ACHN (cell line): ENCODE data around the gene CFLAR.
A peak's percentile ranks its signal among the peaks of the same experiment; 100 is the strongest.

ENCODE experiments used
- DNase-seq: peaks from one replicate; pipeline ENCODE4 v3.0.0-alpha.2; 2015
- in situ Hi-C: cut with HindIII; loops from 2 replicates; pipeline ENCODE4 v1.10.0; 2017; ENCODE audit warnings: low sequenced_read_pairs, low pct_ligation_motif_present, low pct_unique_long_range_greater_than_20kb

The CFLAR gene

DNA sequence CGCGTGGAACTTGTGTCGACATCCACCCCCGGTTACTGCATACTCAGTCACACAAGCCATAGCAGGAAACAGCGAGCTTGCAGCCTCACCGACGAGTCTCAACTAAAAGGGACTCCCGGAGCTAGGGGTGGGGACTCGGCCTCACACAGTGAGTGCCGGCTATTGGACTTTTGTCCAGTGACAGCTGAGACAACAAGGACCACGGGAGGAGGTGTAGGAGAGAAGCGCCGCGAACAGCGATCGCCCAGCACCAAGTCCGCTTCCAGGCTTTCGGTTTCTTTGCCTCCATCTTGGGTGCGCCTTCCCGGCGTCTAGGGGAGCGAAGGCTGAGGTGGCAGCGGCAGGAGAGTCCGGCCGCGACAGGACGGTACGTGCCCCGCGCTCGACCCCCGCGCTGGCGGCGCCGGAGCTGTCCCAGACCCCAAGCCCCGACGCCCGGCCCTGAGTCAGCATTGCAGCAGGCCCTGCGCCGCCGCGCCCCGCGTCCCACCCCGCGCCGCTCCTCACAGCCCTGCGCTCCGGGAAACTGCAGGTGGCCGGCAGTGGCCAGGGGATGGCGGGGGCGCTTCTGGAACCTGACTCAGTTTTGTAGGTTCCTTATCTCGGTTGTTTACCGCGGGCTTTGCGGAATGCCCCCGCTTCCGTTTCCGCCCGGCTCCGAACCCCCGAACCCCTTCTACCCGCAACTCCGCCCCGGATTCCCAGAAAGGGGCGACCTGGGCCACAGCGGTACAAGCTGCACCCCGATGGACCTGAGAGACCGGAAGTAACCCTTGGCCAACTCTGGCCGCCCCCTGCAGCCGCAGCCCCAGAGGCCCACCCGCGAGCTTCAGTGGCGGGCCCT lies at the start of gene CFLAR:
TSS of gene CFLAR (plus strand) at position 50 of the 844 bp plus-strand sequence. CDS start 13,702 bp downstream, outside the sequence.
- DNase-seq = peak; percentile 69
- in situ Hi-C loops = no loop called here

DNA sequence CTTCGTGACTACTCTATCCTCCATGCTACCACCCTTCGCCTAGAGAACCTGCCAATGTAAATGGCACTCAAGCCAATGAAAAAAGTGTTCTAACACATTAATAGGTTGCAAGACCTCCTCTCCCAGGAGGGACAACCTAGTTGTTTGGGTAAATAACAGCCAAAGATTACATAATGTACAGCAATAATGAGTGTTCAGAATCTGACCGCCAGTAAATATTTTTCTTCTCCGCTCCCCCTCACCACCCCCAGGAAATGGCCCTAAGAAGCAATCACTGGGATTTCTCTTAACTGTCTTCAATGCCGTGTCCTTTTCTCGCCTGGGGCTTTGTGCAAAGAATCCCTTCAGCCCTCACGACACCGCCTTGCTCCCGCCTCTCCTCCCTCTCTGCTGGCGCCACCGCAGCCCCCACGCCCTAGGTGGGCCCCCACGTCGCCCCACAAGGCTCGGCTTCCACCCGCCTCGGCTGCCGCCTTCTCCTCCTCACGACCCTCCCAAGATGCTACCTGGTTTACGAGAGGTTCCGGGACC lies 45.0 kb upstream of the CFLAR start:
- in situ Hi-C loops = no loop called here
- DNase-seq = peak; percentile 29

GRCh38 chr2:201071479-201072200 lies 44.3 kb upstream of the CFLAR start, which contains the start of the genes HYCC2 and NDUFB3:
HYCC2 (minus strand) TSS chr2:201071671; CDS start chr2:201024009, 47,662 bp downstream.
NDUFB3 (plus strand) TSS chr2:201072001; CDS start chr2:201078883, 6,882 bp downstream.
- peak; percentile 95 for DNase-seq
- in situ Hi-C loops = no loop called here

DNA sequence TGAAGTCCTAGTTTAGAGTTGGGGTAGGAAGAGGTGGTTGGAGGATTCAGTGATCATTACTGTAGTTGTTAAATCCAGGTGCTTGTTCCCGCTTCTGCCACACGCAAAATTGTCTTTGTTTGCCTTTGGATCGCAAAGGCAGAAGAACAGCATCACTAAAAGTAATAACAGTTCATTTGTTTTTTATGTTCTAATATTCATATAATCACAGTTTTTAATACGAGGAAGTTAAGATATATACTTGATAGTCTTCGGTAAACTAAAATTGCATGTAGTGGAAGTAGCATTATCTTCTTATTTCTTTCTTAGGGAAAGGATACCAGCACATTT lies 43.8 kb upstream of the CFLAR start:
- DNase-seq = no peak
- in situ Hi-C loops = no loop called here

DNA sequence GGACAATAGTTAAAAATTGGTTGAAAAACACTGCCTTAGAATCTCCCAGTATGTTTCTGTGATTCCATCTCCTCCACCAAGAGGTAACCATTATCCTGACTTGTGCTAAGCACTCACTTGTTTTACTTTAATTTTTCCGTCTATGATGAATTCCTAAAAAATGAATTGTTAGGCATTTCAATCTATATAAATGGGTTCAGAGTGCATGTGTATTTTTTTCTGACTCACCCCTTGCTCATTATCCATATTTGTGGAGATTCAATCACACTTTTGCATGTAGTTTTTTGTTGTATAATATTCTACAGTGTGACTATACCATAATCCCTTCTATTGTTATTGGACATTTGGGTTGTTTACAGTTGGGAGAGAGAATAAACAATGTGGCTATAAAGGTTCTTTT lies 42.9 kb upstream of the CFLAR start:
- no peak for DNase-seq
- in situ Hi-C loops = no loop called here

DNA sequence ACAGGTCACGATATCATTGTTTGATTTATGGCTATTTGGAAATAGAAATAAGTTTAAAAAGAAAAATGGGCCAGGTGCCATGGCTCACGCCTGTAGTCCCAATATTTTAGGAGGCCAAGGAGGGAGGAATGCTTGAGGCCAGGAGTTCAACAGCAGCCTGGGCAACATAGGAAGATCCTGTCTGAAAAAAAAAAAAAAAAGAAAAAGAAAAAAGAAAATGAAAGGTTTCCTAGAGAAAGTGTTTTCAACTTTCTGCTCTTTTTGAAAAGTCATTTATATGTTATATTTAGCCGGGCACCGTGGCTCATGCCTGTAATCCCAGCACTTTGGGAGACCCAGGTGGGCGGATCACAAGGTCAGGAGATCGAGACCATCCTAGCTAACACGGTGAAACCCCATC lies 41.0 kb upstream of the CFLAR start:
- in situ Hi-C loops = no loop called here

DNA sequence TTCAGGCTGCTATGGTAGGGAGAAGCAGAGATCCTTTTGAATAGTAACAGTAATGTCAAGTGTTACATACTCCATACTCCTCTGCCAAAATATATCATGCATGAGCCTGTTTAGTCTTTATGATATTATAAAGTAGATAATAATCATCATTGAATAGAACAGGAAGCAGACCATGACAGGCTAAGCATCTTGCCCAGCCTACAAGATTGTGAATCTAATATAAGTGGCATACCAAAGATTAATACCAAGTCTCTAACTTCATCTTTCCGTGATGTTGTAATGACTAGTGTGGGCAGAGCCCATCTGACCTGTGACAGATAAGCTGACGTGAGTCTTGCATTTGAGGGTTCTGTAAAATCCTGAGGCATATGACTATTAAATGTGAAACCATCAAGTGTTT lies 31.1 kb upstream of the CFLAR start:
- in situ Hi-C loops = no loop called here
- DNase-seq = no peak

More for the DNA sequence above, 41.0 kb upstream of the CFLAR start:
- no peak for DNase-seq

DNA sequence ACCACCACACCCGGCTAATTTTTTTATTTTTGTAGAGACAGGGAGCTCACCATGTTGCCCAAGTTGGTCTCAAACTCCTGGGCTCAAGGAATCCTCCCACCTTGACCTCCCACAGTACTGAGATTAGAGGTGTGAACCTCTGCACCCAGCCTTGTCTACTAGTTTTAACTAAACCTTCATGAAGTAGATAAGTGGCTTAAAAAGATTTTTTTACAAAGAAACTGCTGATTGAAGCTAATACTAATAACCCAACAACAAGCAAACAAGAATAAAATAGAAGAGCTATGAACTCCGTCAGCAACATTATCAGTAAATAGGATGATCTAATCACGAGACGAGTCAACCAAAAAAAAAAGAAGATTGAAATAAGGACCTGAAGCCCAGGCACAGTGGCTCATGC lies 25.4 kb upstream of the CFLAR start:
- in situ Hi-C loops = no loop called here
- no peak for DNase-seq

DNA sequence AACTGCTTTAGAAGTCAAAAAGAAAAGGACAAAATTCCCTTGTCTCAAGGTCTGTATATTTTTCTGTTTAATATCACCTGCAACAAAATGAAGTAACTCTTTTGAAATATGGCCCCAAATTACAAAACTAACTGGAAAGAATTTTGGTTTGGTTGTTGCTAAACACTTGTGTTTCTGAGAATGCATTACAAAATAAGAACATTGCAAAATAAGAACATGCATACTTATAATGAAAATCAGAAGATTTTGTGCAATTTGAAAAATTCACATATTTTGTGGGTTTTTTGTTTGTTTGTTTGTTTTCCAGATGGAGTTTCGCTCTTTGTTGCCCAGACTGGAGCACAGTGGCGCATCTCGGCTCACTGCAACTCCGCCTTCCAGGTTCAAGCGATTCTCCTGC lies 22.4 kb upstream of the CFLAR start:
- DNase-seq = no peak
- in situ Hi-C loops = no loop called here

DNA sequence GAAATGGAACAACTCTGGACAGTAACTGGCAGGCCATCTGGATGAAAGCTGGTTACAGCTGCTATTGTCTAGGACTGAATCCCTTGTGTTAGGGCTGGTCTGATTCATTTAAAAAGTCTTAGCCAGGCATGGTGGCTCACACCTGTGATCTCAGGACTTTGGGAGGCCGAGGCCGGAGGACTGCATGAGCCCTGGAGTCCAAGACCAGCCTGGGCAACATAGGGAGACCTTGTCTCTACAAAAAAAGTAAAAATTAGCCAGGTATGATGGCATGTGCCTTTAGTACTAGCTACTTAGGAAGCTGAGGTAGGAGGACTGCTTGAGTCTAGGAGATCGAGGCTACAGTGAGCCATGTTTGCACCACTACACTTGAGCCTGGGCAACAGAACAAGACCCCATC lies 15.5 kb upstream of the CFLAR start:
- in situ Hi-C loops = no loop called here

DNA sequence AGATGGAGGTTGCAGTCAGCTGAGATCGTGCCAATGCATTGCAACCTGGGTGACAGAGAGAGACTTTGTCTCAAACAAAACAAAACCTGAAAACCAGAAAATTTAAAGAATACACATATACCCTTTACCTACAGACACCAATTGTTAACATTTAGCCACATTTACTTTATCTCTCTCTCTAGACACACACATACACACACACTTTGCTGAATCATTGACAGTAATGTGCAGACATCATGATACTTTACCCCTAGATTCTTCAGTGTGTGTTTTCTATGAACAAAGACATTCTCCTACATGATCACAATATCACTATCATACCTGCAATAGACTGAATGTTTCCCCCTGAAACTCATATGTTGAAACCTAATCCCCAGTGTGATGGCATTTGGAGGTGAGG lies 10.2 kb upstream of the CFLAR start:
- in situ Hi-C loops = no loop called here
- DNase-seq = no peak

More for the DNA sequence above, 15.5 kb upstream of the CFLAR start:
- no peak for DNase-seq

GRCh38 chr2:201107624-201108023 lies 8.3 kb upstream of the CFLAR start:
- no peak for DNase-seq
- in situ Hi-C loops = no loop called here

- in situ Hi-C loops = no loop called here
- DNase-seq = no peak
Observed at GRCh38 chr2:201108341-201108740, 7.6 kb upstream of the CFLAR start.

DNA sequence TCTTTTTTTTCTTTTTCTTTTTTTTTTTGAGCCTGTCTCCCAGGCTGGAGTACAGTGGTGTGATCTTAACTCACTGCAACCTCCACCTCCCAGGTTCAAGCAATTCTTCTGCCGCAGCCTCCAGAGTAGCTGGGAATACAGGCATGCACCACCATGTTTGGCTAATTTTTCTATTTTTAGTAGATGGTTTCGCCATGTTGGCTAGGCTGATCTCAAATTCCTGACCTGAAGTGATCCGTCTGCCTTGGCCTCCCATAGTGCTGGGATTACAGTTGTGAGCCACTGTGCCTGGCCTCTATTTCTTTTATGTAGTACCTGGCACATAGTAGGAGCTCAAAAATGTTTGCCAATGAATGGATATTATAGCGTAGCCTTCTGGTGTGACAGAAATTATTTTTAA lies 6.8 kb upstream of the CFLAR start:
- DNase-seq = no peak
- in situ Hi-C loops = no loop called here

DNA sequence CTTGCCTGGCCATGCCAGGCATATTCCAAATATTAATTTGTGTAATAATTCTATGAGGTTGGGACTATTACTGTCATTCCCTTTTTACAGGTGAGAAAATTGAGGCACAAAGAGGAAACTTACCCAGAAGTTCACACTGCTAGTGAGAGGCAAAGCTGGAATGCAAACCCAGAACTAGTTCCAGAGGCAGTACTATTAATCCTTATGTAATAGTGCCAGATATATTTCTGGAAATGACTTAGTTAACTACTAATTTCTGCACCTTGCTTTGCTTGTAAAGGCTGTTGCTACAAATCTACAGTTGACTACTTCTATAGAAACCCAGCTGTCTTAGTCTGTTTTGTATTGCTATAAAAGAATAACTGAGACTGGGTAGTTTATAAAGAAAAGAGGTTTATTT lies 5.3 kb upstream of the CFLAR start:
- no peak for DNase-seq
- in situ Hi-C loops = no loop called here

DNA sequence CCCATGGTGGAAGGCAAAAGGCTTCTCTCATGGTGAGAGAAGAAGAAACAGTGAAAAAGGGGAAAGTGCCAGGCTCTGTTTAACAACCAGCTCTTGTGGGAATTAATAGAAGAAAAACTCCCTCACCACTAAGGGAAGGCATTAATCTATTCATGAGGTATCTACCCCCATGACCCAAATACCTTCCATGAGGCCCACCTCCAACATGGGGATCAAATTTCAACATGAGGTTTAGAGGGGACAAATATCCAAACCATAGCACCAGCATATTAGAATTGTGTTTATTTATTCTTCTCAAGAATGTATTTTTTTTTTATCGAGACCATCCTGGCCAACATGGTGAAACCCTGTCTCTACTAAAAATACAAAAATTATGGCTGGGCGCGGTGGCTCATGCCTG lies 4.9 kb upstream of the CFLAR start:
- in situ Hi-C loops = no loop called here
- DNase-seq = no peak

- in situ Hi-C loops = no loop called here
Observed at GRCh38 chr2:201114350-201114749, 1.6 kb upstream of the CFLAR start.

DNA sequence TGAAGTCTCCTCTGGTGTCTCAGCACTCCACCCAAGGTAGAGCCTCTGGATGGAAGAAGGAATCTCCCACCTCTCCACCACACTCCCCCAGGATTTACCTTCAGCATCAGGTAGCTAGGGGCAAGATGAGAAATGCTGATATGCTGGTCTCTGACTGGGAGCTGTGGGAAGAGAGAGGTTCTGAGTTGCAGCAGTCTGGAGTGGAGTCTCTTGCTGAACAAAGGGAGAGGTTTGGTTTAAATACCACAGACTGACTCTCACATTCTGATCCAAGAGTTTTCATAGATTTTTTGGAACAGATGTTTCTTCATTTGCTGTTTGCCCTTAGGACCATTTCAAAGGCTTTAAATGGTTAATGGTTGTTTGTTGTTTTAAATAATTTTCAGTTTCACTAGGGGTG lies 1.1 kb upstream of the CFLAR start:
- DNase-seq = no peak
- in situ Hi-C loops = no loop called here

More at GRCh38 chr2:201114350-201114749, 1.6 kb upstream of the CFLAR start:
- no peak for DNase-seq

DNA sequence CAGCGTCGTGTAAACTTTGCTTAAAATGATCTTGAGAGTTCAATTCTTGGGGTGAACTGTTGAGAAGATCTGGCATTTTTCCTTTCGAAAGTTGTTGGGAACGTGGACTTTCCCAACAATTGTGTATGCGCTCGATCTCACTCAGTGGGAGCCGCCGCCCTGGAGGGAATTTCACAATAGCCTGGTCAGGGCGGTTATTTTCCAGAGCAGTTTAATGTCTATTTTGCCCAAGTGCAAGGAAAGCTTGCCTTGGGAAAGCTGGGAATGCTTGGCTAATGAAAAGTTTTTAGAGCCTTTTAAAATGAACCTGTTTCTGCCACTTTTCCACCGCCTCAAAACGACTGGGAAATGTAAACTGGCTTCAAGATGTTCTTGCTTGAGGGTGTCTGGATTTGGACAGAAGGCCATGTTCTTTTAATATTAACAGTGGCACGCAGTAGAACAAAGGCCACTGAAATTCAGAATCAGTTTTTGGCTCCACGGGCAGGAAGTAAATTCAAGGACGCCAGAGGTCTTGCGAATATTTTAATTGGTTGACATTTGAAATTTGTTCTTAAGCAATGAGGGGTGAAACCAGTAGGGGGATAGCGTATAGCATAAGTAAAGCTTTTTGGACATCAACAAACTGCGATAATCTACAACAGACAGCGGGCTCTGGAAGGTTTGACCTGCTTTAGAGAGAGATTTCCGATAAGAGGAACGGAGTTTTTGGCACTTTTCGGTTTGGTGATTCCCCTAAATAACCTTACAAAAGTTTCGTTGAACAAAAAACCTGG lies 1.2 kb downstream of the CFLAR start:
- in situ Hi-C loops = no loop called here
- peak; percentile 84 for DNase-seq
